ENCODE measurements around the gene WDR33. TPM values are rescaled to one million over a fixed set of nuclear protein-coding genes. Genes with fewer than 3 reads are reported as not detected.
"Not testable (repeated sequence)": the region's sequence is repeated elsewhere in the genome, so short reads cannot be mapped to it uniquely, and the experiment has no call there.

WDR33 gene
- total and polyA plus RNA-seq, 2 experiments from 2014 or later, result 40.3 to 44.4 TPM

GRCh38 chr2:127759931-127760330 is 51.0 kb downstream of the WDR33 start:
- no peak for TF ChIP-seq CTCF (IDR thresholded peaks at IDR 0.05; ENCODE audit: low read depth, low read length)
- DNase-seq (ENCODE audit: low read depth in 1 of 2, low spot score in 1 of 2), result peak in 1 of 2 donors; percentile 52

GRCh38 chr2:127754186-127754585 is 56.8 kb downstream of the WDR33 start:
- Histone ChIP-seq H3K27me3 (no peaks in the 10 kb centered on the region), H3K9me3 (ENCODE audit: low read depth) (no peaks in the 10 kb centered on the region), H3K36me3 (peaks cover 8% of the 10 kb centered on the region), H3K4me3 (no peak overlapping the region), H3K27ac (no peak overlapping the region), H3K4me1 (ENCODE audit: low read depth) (no peaks in the 10 kb centered on the region)
- DNase-seq (ENCODE audit: low read depth in 1 of 2, low spot score in 1 of 2), result no peak
- TF ChIP-seq CTCF (IDR thresholded peaks at IDR 0.05; ENCODE audit: low read depth, low read length), result no peak

More at GRCh38 chr2:127759931-127760330, 51.0 kb downstream of the WDR33 start:
- no peaks in the 10 kb centered on the region for H3K4me1 ChIP-seq (ENCODE audit: low read depth)
- peaks cover 47% of the 10 kb centered on the region for H3K36me3 ChIP-seq
- no peaks in the 10 kb centered on the region for H3K27me3 ChIP-seq
- no peak overlapping the region for H3K4me3 ChIP-seq
- H3K9me3 ChIP-seq (ENCODE audit: low read depth), result no peaks in the 10 kb centered on the region
- no peak overlapping the region for H3K27ac ChIP-seq

- H3K4me3 ChIP-seq, result no peak overlapping the region
- DNase-seq (ENCODE audit: low read depth in 1 of 2, low spot score in 1 of 2), result no peak
- H3K4me1 ChIP-seq (ENCODE audit: low read depth), result no peaks in the 10 kb centered on the region
- H3K9me3 ChIP-seq (ENCODE audit: low read depth), result no peaks in the 10 kb centered on the region
- H3K27ac ChIP-seq, result no peak overlapping the region
- no peaks in the 10 kb centered on the region for H3K27me3 ChIP-seq
- no peak for TF ChIP-seq CTCF (IDR thresholded peaks at IDR 0.05; ENCODE audit: low read depth, low read length)
- peaks cover 2% of the 10 kb centered on the region for H3K36me3 ChIP-seq
Observed at GRCh38 chr2:127753374-127753773, 57.6 kb downstream of the WDR33 start.

- H3K4me3 ChIP-seq; H3K4me1 ChIP-seq (ENCODE audit: low read depth); H3K36me3 ChIP-seq; H3K9me3 ChIP-seq (ENCODE audit: low read depth); H3K27me3 ChIP-seq; H3K27ac ChIP-seq: not testable (repeated sequence)
- peak in 1 of 2 donors; percentile 58 for DNase-seq (ENCODE audit: low read depth in 1 of 2, low spot score in 1 of 2)
Observed at GRCh38 chr2:127749537-127749936, 61.4 kb downstream of the WDR33 start.

- no peak for TF ChIP-seq CTCF (IDR thresholded peaks at IDR 0.05; ENCODE audit: low read depth, low read length)
- H3K36me3 ChIP-seq, result peaks cover 14% of the 10 kb centered on the region
Observed at GRCh38 chr2:127747621-127748020, 63.4 kb downstream of the WDR33 start.

GRCh38 chr2:127743477-127744026 is 67.4 kb downstream of the WDR33 start:
- Histone ChIP-seq H3K9me3 (ENCODE audit: low read depth) (no peaks in the 10 kb centered on the region), H3K27ac (no peak overlapping the region), H3K4me1 (ENCODE audit: low read depth) (no peaks in the 10 kb centered on the region), H3K27me3 (no peaks in the 10 kb centered on the region), H3K36me3 (peaks cover 14% of the 10 kb centered on the region), H3K4me3 (no peak overlapping the region)
- no peak for TF ChIP-seq CTCF (IDR thresholded peaks at IDR 0.05; ENCODE audit: low read depth, low read length)
- DNase-seq (ENCODE audit: low read depth in 1 of 2, low spot score in 1 of 2), result no peak

More at GRCh38 chr2:127747621-127748020, 63.4 kb downstream of the WDR33 start:
- Histone ChIP-seq H3K4me3 (no peak overlapping the region), H3K27ac (no peak overlapping the region), H3K4me1 (ENCODE audit: low read depth) (no peaks in the 10 kb centered on the region), H3K27me3 (no peaks in the 10 kb centered on the region), H3K9me3 (ENCODE audit: low read depth) (no peaks in the 10 kb centered on the region)
- no peak for DNase-seq (ENCODE audit: low read depth in 1 of 2, low spot score in 1 of 2)
